Fibroblast of skin of right biceps (primary cell): ENCODE measurements around the gene GJA1.
A peak's percentile ranks its signal among the peaks of the same experiment; 100 is the strongest.
"Not testable (repeated sequence)": the region's sequence is repeated elsewhere in the genome, so short reads cannot be mapped to it uniquely, and the experiment has no call there.

Experiments used
- DNase-seq: peaks from one replicate; pipeline ENCODE4 v3.0.0-alpha.2; 2013

Gene GJA1

DNA sequence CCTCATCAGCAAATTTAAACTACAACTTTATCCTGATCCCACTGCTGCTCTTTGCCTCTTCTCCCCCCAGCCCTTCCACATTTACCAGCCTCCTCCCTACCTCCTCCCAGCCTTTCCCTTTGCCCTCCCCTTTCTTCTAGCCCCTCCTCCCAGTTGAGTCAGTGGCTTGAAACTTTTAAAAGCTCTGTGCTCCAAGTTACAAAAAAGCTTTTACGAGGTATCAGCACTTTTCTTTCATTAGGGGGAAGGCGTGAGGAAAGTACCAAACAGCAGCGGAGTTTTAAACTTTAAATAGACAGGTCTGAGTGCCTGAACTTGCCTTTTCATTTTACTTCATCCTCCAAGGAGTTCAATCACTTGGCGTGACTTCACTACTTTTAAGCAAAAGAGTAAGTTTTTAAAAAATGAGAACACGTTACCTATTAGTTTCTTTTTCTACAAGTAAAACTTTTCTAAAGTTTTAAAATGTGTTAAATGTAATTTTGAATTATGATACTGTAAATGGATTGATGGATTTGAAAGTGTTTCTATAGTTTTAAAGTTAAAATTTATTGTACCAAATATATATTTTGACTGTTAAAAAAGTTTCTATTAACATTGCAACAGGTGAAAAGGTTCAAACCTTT is at the start of gene GJA1:
TSS of gene GJA1 (plus strand) at position 203 of the 626 bp plus-strand sequence. CDS start 11,202 bp downstream, outside the sequence.
- peak; percentile 89 for DNase-seq

- not testable (repeated sequence) for DNase-seq
Measured at GRCh38 chr6:121386551-121386950, 48.9 kb upstream of the GJA1 start.

DNA sequence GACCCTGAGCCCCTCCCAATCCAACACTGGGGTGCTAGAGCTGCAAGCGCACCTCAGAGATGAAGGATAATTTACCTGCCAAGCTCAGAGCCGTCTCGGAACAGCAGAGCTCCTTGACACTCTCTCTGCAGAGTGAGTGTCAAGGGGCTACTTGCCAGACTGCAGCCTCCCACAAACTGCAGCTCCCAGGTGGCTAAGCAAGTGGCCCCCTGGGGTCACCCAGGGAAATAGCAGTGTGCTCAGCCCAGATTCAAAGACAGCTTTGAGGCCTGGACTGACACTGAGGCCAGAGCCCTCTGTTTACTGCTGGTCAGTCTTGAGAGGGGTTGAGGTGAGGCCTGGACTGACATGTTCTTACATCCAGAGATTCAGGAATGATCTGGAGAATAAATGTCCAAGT is 46.0 kb upstream of the GJA1 start:
- DNase-seq, result no peak

DNA sequence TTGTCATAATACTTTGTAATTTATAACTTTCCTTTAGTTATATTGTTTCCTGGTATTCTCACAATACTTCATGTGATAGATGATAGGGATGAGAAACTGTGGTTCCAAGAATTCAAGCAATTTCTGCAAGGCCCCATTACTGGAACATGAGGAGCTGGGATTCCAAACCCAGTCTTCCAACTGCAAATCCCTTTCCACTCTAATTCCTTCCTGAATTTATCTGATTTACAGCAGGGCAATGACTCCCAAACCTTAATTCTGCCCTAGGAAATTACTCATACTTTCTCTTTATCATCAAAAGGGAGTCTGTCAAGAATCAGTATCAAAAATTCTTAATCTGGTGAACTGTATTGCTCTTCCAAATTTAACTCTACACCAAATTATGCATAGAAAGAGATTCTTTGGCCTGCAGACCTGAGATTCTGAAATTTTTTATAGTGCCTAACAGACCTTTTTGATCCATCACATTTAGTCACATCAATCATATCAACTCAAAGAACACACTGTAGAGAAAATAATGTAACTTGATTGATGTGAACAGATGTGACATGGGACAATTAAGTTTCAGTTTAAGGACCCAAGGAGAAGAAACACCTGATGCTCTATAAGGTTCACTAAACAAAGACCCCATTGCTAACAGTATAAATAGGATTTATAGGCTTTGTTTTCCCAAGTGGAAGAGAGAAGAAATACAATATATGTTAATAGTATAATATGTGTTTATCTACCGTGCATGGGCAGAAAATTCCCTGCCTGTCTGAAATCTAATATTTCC is 41.5 kb upstream of the GJA1 start:
- DNase-seq, result no peak

- DNase-seq, result no peak
Measured at GRCh38 chr6:121395736-121396135, 39.7 kb upstream of the GJA1 start.

DNA sequence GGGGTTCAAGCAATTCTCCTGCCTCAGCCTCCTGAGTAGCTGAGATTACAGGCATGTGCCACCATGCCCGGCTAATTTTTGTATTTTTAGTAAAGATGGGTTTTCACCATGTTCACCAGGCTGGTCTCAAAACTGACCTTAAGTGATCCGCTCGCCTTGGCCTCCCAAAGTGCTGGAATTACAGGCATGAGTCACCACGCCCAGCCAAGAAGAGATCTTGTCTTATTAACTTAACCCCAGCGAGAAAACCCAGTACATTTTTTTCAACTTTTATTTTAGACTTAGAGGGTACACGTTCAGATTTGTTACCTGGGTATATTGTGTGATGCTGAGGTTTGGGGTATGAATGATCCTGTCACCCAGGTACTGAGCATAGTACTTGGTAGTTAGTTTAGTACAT is 38.3 kb upstream of the GJA1 start:
- not testable (repeated sequence) for DNase-seq

DNA sequence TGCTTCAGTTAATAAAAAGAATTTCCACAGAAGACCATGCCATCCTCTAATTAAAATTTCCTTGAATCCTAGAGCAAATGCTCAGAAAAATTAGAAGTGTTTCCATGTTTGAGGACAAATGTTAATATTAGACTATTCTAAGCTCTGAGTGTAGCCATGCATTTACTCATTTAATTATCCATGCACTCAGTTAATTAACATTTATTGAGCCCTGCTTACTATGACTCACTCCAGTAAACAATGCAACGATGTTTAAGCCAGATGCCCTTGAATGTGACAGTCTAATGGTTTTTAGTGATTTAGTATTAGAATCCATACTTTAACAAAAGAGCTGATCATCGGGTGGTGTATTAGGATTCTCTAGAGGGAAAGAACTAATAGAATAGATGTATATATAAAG is 37.3 kb upstream of the GJA1 start:
- no peak for DNase-seq

- no peak for DNase-seq
Measured at GRCh38 chr6:121399966-121400365, 35.5 kb upstream of the GJA1 start.

DNA sequence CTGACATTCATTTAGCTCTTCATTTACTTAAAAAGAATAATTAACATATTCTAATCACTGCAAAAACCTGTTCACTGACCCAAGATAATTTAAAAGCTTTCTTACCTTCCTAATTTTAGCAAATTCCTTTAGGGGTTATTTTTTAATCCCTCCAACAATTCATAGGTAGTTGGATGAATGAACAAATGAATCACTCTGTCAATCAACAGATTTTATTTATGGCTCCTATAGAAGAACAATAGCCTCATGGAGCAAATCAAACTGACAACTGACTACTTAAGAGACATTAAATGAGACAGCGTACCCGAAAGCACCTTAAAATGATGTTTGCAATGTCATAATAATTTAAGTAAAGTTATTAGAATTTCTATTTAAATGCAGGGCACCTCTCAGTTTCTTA is 31.5 kb upstream of the GJA1 start:
- DNase-seq, result no peak

GRCh38 chr6:121405306-121405705 is 30.1 kb upstream of the GJA1 start:
- no peak for DNase-seq

- DNase-seq, result no peak
Measured at GRCh38 chr6:121408321-121408720, 27.1 kb upstream of the GJA1 start.

DNA sequence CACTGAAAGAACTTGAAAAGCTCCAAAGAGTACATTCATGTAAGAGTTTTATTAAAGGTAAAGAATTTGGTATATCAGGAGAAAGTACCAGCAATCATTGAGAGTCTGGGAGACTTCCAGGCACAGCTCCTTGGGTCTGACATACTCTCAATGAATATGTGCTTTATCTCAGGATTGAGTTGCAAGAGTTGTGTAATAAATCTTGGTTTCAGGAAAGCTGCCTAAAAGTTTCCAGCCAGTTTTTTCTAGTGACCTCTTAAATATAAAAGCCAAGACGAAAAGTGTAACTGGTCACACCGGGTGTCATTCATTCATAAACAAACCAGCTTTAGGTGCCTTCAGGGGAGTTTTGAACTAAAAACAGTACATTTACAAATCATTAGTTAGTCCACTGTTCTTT is 21.6 kb upstream of the GJA1 start:
- no peak for DNase-seq

GRCh38 chr6:121418346-121418745 is 17.1 kb upstream of the GJA1 start:
- DNase-seq, result no peak

GRCh38 chr6:121426686-121427085 is 8.8 kb upstream of the GJA1 start:
- no peak for DNase-seq

DNA sequence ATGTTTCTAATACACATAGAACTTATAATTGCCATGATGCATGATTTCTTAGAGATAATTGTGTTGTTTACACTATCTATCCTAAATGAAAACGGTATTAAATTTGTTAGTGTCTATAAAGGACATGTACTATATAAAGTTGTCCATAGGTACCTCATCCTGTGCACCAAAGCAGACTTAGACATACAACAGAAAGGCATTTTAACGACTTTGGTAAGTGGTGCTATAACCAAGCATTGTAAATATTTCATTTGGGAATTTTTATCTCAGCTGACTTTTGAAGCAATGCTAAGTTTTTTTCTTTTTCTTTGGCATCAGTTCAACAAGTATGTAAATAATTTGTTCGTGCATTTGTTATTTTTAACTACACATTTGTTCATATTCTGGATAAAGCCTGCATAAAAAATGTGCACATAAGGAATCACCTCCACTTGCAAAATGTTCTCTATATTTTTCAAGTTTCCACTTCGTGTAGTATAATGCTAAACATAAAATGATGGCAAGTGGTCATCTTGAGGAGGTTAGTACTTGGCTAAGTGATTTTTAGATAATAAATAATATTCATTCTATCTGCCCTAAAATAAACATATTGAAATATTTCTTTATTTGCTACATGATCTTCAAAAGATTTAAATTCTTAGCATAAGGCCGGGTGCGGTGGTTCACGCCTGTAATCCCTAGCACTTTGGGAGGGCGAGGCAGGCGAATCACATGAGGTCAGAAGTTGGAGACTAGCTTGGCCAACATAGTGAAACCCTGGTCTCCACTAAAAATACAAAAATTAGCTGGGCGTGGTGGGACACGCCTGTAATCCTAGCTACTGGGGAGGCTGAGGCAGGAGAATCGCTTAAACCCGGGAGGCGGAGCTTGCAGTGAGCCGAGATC is 6.3 kb upstream of the GJA1 start:
- no peak for DNase-seq

- peak; percentile 48 for DNase-seq
Measured at GRCh38 chr6:121430514-121431460, 4.7 kb upstream of the GJA1 start.

DNA sequence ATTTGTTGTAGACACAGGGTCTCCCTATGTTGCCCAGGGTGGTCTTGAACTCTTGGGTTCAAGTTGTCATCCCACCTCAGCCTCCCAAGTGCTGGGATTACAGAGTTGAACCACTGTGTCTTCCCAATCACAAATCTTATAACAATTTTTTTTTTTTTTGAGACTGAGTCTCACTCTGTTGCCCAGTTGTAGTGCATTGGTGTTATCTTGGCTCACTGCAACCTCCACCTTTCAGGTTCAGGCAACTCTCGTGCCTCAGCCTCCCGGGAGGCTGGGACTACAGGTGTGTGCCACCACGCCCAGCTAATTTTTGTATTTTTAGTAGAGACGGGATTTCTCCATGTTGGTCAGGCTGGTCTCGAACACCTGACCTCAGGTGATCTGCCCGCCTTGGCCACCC is 3.7 kb upstream of the GJA1 start:
- DNase-seq, result not testable (repeated sequence)

DNA sequence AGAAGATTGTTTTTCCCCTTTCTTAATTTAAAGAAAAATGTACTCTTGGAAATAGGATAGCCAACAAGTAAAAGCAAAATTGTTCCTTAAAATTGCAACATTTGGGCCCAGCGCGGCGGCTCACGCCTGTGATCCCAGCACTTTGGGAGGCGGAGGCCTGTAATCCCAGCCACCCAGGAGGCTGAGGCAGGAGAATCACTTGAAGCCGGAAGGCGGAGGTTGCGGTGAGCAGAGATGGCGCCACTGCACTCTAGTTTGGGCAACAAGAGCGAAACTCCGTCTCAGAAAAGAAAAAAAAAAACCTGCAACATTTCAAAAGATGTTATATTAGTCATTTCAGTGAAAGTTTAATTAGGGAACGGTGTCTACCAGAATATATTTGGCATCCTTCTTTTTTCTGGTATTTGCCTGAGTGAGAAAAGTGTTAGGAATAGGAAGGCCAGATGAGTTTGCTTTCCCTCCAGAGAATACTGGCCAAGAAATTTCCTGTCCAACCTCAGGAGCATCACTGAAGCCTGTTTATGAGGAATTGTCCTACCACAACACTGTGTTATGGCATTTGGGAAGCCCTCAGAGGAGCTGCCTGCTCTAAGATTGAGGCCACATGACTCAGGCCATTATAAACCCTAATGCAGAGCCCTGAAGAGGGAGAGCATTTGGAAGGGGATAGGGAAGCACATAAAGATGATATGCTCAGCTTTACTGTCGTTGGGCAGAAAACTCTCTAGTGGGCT is 1.2 kb upstream of the GJA1 start:
- DNase-seq, result peak; percentile 60

- DNase-seq, result peak; percentile 25
Measured at GRCh38 chr6:121436274-121436857, 920 bp downstream of the GJA1 start.

DNA sequence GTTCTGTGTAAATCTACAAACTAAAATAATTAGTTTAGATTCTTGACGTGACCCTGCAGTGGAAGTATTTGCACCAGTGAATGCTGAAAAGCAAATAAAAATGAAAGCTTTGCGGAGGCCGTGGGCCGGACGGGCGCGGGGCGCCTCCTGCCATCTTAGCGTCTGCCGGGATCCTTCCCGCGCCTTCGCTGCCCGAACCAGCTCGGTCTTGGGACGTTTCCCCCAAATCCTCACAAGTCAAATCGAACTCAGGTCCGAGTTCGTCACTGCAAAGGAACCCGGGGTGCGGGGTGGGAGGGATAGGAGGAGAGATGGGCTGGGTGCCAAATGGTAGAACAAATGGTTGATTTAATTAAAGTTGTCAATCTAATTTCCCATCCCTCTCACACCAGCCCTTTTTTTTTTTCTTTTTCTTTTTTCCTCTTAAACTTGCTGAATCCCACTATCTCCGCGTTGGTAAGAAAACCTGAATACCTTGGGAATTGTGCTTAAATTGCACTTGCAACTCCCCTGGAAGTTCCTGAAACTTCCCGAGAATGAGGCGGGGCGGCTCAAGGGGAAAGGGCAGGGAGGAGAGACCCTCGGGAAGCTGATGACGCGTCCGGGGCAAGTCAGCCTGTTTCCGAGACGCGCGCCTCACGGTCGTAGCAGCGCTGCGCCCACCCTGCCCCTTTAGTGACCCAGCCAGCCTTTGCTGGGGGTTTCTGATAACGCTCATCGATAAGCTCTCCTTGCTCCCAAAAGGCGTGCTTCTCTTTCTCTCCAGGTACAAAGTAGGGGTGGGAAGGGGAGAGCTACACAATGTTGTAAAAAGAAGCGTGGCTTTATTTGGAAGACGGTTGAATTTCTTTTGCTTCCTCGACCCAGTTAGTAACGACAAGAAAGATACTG is 1.8 kb downstream of the GJA1 start:
- DNase-seq, result peak; percentile 77
